Measurements from ENCODE around the gene TGDS. TPM values are rescaled to one million over a fixed set of nuclear protein-coding genes. Genes with fewer than 3 reads are reported as not detected.

TGDS gene
- total RNA-seq, 4 donors from 2014 or later = 3.0 to 20.2 (median 9.6) TPM

DNA sequence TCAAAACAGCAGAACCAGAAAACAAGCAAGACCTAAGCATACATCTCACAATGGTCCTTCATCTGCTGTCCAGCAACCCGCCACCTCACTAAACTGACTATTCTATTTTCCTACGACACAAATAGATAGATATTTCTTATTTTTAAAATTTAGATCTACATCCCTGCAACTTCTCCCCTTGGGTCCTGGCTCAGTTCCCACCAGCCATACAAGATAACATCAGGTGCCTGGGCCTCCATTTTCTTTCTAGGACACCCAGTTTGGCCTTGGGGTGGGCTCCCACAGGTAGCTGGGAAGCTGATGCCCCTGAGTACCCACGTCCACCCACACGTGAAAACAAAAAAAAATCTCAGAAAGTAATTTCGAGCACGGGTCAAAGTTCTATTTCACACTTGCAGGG, 47.6 kb downstream of the TGDS start:
- no peaks in the 10 kb centered on the region for H3K36me3 ChIP-seq
- peak; percentile 9 for DNase-seq
- H3K4me3 ChIP-seq = peak overlapping the region; percentile 47 to 70 (median 52)
- peak overlapping the region; percentile 87 to 95 (median 93) for H3K27ac ChIP-seq
- TF ChIP-seq POLR2A (IDR thresholded peaks at IDR 0.05) (no peak), POLR2AphosphoS5 (IDR thresholded peaks at IDR 0.05) (no peak), EP300 (IDR thresholded peaks at IDR 0.05; ENCODE audit: low read depth) (no peak)
- TF ChIP-seq, protein P1, sequence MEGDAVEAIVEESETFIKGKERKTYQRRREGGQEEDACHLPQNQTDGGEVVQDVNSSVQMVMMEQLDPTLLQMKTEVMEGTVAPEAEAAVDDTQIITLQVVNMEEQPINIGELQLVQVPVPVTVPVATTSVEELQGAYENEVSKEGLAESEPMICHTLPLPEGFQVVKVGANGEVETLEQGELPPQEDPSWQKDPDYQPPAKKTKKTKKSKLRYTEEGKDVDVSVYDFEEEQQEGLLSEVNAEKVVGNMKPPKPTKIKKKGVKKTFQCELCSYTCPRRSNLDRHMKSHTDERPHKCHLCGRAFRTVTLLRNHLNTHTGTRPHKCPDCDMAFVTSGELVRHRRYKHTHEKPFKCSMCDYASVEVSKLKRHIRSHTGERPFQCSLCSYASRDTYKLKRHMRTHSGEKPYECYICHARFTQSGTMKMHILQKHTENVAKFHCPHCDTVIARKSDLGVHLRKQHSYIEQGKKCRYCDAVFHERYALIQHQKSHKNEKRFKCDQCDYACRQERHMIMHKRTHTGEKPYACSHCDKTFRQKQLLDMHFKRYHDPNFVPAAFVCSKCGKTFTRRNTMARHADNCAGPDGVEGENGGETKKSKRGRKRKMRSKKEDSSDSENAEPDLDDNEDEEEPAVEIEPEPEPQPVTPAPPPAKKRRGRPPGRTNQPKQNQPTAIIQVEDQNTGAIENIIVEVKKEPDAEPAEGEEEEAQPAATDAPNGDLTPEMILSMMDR (IDR thresholded peaks at IDR 0.05) = no peak
- in situ Hi-C loops (cut with MboI; ENCODE audit: low pct_ligation_motif_present in 1 of 4, low pct_unique_long_range_greater_than_20kb in 1 of 4, low sequenced_read_pairs in 3 of 4) = no loop called here
- intact Hi-C loops (cut with DNase I; ENCODE audit: low total_unique reads) = no loop called here
- H3K27me3 ChIP-seq = no peaks in the 10 kb centered on the region
- WGBS, 2 donors (ENCODE audit: low coverage in 1 of 2) = 34 to 56% methylated on average over 4 to 6 of the region's 6 CpGs
- no peaks in the 10 kb centered on the region for H3K9me3 ChIP-seq
- H3K4me1 ChIP-seq = peaks cover 0 to 10% (median 7%) of the 10 kb centered on the region in 4 donors

DNA sequence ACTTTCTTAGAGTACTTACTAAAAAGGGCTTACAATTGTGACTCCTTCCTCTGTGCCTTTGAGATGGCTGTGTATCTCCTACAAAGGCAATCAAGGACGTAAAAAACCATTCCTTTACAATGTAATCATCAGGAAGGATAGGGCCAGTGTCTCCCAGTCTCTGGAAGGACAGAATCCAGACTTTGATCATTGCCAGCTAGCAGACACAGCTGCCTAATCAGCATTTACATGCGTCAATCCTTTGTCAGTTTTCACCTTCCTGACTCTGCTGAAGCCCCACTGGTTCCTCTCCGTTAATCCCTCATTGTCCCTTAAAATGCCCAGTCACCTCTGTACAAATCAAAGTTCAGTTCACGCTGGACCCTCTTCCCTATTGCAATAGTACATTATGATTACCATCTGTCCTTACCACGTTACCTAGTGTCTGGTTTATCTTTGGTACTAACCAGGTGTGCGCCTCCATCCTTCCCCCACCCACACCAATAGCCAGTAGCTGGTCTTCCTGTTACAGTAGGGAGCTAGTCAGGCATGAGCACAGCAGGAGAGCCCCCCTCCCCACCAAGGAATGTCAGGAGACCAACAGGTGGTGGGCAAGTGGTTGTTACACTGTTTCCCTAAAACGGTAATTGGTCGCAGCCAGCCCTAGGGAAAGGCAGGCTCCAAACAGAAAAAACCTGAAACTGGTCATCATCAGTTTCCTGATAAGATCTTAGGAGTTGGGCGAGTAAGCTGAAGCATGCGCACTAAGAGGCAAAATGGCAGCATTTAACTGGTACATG, 49.7 kb downstream of the TGDS start:
- no peaks in the 10 kb centered on the region for H3K36me3 ChIP-seq
- H3K9me3 ChIP-seq = no peaks in the 10 kb centered on the region
- H3K27me3 ChIP-seq = no peaks in the 10 kb centered on the region
- in situ Hi-C loops (cut with MboI; ENCODE audit: low pct_ligation_motif_present in 1 of 4, low pct_unique_long_range_greater_than_20kb in 1 of 4, low sequenced_read_pairs in 3 of 4) (no loop called here), intact Hi-C loops (cut with DNase I; ENCODE audit: low total_unique reads) (no loop called here)
- WGBS, 2 donors (ENCODE audit: low coverage in 1 of 2) = 87 to 92% methylated on average over 4 to 10 of the region's 10 CpGs
- TF ChIP-seq EP300 (IDR thresholded peaks at IDR 0.05; ENCODE audit: low read depth) = no peak
- TF ChIP-seq, protein P1 (IDR thresholded peaks at IDR 0.05) = no peak
- no peak for TF ChIP-seq POLR2A (IDR thresholded peaks at IDR 0.05)
- no peak for TF ChIP-seq POLR2AphosphoS5 (IDR thresholded peaks at IDR 0.05)
- peaks cover 0 to 10% (median 7%) of the 10 kb centered on the region in 4 donors for H3K4me1 ChIP-seq
- DNase-seq = no peak
- H3K4me3 ChIP-seq = no peak overlapping the region
- no peak overlapping the region for H3K27ac ChIP-seq

DNA sequence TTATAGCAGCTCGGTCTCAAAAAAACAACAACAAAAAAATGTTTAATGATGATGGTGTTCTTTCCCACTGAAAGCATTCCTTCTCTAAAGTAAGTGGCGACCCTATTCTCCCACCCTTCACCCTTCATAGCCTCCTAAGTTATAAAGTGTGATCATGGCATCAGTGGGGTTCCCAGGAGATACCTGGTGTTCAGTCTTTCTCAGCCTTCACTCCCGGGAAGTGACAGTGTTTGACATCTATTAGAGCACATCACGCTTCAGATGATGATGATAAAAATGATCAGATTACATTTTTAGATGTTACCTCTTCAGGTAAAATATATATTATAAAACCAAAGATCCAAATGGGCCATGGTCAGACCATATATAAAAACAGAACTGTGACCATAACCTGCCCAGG, 51.0 kb downstream of the TGDS start:
- in situ Hi-C loops (cut with MboI; ENCODE audit: low pct_ligation_motif_present in 1 of 4, low pct_unique_long_range_greater_than_20kb in 1 of 4, low sequenced_read_pairs in 3 of 4) = no loop called here
- WGBS, 2 donors (ENCODE audit: low coverage in 1 of 2) = 80 to 83% methylated on average over 4 of the region's 4 CpGs
- TF ChIP-seq POLR2AphosphoS5 (IDR thresholded peaks at IDR 0.05) (no peak), EP300 (IDR thresholded peaks at IDR 0.05; ENCODE audit: low read depth) (no peak), POLR2A (IDR thresholded peaks at IDR 0.05) (no peak)
- TF ChIP-seq, protein P1 (IDR thresholded peaks at IDR 0.05) = no peak
- H3K27ac ChIP-seq = no peak overlapping the region
- intact Hi-C loops (cut with DNase I; ENCODE audit: low total_unique reads) = no loop called here
- H3K4me3 ChIP-seq = no peak overlapping the region
- no peaks in the 10 kb centered on the region for H3K9me3 ChIP-seq
- peaks cover 0 to 10% (median 7%) of the 10 kb centered on the region in 4 donors for H3K4me1 ChIP-seq
- no peak for DNase-seq
- no peaks in the 10 kb centered on the region for H3K36me3 ChIP-seq
- no peaks in the 10 kb centered on the region for H3K27me3 ChIP-seq

DNA sequence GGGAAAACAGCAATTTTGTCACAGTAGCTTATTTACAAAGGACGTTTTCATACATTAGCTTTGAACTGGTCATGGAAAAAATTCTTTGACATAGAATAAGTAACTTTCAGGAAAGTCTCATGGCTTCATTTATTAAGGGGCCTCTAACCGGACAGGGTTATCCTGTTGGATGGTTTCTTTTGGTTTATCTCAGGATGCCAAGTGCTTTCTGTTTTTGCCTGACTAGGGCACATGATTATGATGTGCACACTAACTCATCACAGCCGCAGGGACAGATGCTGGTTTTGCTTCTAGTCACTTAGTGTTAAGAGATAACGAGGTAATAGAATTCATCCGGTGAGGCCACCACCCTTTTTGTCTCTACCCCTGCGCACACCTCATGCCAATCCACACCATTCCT, 53.0 kb downstream of the TGDS start:
- in situ Hi-C loops (cut with MboI; ENCODE audit: low pct_ligation_motif_present in 1 of 4, low pct_unique_long_range_greater_than_20kb in 1 of 4, low sequenced_read_pairs in 3 of 4) (no loop called here), intact Hi-C loops (cut with DNase I; ENCODE audit: low total_unique reads) (no loop called here)
- H3K36me3 ChIP-seq = no peaks in the 10 kb centered on the region
- H3K4me1 ChIP-seq = peaks cover 0 to under 1% (median 0%) of the 10 kb centered on the region in 4 donors
- no peaks in the 10 kb centered on the region for H3K9me3 ChIP-seq
- H3K4me3 ChIP-seq = no peak overlapping the region
- TF ChIP-seq POLR2AphosphoS5 (IDR thresholded peaks at IDR 0.05) (no peak), POLR2A (IDR thresholded peaks at IDR 0.05) (no peak)
- 72 to 82% methylated on average over 6 of the region's 6 CpGs for WGBS, 2 donors (ENCODE audit: low coverage in 1 of 2)
- no peak overlapping the region for H3K27ac ChIP-seq
- DNase-seq = no peak
- H3K27me3 ChIP-seq = no peaks in the 10 kb centered on the region

All from transverse colon (tissue), 4 donors.